Astrocyte (in vitro differentiated cells and primary cell): Measurements from ENCODE around the gene SBDS.
"Not testable (repeated sequence)": the region's sequence is repeated elsewhere in the genome, so short reads cannot be mapped to it uniquely, and the experiment has no call there.

Source experiments
- EZH2 ChIP-seq: IDR thresholded peaks from 2 replicates; pipeline ENCODE4 v1.6.1; 2012; ENCODE audit warnings: mild to moderate bottlenecking, low read length, inconsistent platforms; ENCODE audit not compliant: insufficient read depth
- TF ChIP-seq, protein P1 (sequence below): IDR thresholded peaks from 2 replicates; pipeline ENCODE4 v1.5.1; 2011; ENCODE audit warnings: low read depth, mild to moderate bottlenecking, inconsistent platforms, low read length, moderate library complexity; ENCODE audit not compliant: insufficient read depth

GRCh38 chr7:66996444-66997191, 1.2 kb upstream of the SBDS start, which contains the start of gene TYW1:
- TF ChIP-seq, protein P1, sequence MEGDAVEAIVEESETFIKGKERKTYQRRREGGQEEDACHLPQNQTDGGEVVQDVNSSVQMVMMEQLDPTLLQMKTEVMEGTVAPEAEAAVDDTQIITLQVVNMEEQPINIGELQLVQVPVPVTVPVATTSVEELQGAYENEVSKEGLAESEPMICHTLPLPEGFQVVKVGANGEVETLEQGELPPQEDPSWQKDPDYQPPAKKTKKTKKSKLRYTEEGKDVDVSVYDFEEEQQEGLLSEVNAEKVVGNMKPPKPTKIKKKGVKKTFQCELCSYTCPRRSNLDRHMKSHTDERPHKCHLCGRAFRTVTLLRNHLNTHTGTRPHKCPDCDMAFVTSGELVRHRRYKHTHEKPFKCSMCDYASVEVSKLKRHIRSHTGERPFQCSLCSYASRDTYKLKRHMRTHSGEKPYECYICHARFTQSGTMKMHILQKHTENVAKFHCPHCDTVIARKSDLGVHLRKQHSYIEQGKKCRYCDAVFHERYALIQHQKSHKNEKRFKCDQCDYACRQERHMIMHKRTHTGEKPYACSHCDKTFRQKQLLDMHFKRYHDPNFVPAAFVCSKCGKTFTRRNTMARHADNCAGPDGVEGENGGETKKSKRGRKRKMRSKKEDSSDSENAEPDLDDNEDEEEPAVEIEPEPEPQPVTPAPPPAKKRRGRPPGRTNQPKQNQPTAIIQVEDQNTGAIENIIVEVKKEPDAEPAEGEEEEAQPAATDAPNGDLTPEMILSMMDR, result not testable (repeated sequence)
- TF ChIP-seq EZH2, result not testable (repeated sequence)
